ENCODE measurements around the gene HNRNPH3.

The HNRNPH3 gene

DNA sequence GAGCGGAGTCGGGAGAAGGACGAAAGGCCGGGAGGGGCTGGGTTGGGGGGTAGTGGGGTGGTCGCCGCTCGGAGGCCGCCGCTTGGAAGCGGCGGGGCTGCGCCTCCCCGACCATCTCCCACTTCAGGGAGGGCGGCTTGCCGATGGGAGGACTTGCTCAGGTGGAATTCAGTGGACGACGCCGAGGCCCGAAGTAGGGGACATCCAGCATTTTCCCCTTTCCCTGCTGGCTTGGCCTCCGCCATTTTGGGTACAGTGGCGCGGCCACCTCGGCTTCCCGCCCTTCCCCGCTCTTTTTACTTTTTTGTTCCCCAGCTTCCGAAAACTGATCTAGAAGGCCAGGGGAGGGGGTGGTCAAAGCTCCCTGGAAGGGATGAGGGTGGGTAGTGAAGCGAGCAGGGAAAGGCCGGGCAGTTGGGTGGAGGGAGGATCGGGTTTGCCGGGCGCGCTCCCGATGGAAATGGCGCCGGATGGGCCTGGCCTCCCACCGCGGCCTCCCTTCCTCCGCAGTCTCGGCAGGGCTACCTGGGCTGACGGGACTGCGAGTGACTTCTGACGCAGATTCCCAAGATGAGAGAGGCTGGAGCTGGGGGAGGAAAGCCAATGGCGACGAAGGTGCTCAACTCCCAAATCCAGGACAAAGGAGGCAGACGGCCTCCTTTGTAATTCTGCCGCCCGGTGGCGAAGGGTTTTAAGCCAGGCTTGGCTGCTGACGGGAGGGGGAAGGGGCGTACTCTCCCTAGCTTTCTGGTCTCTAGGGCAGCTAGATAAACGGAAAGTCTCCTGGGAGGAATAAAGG is 594 bp downstream of the HNRNPH3 start, which contains the start of gene PBLD:
TSS of gene PBLD (minus strand) at position 670 of the 799 bp plus-strand sequence. CDS start 26,084 bp downstream, outside the sequence.
- DNase-seq (ENCODE audit: low read depth): peak; percentile 50

DNA sequence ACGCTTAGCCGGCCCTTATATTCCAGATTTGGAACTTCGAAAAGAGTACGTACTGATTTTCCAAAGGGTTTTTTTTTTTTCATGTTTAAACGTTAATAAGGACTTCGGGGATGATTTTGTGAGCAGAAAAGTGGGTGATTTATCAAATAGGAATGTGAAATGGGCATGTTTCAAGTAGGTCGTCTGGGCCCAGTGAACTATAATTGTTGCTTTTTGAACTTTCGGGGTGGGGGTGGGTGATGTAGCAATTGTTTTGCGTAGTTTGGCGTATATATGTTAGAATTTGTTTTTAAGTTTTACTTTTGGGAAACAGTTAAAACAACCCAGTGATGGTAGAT is 1.2 kb downstream of the HNRNPH3 start:
- DNase-seq (ENCODE audit: low read depth): no peak

DNA sequence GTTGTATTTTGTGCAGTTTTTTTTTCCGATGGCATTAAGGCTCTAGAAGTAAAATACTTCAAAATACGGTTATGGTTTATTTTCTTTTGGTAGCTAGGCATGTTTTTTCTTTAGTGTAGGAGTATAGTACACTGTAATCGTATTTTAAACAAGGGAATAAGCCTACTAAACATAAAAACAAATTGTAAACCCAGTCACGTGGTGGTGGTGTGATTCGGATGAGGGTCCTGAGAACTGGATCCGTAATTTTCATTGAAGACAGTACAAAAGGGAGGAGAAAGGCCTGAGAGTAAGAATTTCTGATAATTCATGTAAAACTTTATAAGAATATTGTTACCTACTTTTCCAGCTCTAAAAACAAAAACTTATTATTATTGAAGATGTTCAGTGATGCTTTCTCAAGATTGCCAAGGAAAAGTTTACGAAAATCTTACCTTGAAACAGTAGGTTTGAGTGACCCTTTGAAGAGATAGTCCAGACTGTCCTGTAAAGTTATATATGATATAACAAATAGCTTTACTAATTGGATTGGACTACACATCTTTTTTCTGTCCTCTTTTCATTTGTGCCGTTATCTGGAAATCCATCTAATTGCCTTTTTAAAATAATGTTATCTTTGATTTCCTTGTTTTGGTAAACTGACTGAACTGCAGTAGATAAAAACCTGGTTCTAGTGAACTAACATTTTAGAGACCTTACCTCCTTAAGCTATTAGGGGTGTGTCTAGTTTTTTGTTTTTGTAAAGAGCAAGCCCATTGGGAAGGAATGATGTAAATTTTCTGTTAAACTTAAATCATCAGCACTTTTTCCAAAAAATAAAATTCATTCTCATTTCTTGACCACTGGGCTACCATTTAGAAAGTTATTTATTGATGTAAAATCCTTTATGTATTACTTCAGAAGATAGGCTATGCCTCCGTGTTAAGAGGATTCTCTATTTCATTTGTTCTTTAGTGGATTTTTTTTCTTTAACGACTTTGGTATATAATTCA is 1.9 kb downstream of the HNRNPH3 start:
- no peak for DNase-seq (ENCODE audit: low read depth)

DNA sequence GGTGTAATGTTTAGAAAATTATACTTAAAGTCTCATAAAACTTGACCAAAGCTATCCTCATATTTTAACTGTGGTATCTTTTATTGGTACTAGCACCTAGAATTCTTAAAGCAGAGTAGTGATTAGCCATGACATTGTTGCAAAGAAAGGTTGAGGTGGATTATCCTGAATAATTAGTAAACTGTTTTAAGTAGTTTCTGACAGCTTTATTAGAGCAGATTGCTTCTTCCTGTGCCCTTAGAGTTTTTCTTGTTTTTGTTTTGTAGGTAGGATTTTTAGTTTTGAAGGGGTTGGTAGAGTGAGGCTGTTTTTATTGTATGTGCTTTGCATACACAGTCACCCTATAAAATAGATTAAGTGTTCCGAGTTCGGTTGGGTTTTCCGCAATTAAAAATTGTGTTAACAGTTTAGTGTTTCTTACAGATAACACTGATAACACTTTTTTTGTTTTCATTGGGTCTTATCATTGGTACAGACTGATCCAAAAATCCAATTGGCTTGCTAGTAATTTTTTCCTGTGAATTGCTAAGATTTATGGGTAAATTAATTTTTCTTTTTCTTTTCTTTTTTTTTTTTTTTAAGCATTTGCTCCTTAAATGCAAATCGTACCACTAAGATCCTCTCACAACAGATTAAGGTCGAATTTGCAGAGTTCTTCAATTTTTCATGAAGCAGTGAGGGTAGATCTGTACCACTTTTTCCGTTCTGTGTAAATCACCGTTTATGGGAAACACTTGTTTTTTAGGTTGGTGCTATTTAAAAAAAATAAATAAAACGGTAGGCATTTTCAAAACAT is 3.0 kb downstream of the HNRNPH3 start:
- DNase-seq (ENCODE audit: low read depth): no peak

DNA sequence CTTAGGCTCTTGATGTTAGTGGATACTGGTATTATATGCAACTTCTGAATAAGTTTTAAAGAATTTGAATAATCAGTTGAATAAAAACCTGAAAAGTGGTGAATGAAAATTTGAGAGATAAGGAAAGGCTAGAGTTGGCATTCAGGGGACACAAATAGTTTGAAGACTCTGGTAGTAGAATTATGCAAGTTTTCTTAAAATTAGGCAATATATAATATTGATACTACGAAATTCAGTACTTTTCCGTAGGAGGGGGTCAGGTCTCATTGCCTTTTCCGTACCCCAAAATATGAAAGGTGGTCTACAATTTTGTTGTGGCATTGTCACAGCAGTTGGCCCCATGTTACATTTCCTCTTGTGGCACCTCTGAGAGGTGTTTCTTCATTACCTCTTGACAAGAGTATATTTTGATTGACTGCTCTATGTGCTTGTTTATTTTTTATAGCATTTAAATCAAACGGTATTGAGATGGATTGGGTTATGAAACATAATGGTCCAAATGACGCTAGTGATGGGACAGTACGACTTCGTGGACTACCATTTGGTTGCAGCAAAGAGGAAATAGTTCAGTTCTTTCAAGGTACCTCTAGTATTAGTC is 5.0 kb downstream of the HNRNPH3 start:
- DNase-seq (ENCODE audit: low read depth): no peak

DNA sequence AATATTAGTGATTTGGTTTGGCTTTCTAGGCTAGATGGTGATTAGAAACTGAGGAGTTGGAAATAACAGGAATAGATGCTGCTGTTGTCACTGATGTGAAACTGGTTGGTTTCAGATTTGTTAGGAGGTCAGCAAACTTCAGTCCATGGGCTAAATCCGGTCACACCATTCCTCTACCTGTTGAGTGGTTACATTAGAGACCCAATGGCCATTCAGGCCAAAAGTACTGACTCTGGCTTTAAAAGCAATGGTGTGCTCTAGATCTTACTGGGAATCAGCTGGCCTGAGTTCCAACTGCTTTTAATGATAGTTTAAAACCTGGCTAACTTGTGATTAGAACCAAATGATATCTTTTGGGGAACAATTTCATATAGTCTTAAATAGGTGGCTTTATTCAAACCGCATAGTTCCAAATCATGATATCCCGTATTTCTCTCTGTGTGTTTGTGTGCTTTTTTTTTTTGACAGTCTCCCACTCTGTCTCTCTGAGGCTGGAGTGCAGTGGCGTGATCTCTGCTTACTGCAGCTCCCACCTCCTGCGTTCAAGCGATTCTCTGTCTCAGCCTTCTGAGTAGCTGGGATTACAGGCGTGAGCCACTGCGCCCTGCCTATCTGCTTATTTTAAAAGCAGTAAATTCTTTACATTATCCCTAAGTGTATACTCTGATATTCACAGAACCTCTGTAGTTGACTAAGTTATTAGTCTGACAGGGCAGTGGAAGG is 8.7 kb downstream of the HNRNPH3 start:
- DNase-seq (ENCODE audit: low read depth): no peak

DNA sequence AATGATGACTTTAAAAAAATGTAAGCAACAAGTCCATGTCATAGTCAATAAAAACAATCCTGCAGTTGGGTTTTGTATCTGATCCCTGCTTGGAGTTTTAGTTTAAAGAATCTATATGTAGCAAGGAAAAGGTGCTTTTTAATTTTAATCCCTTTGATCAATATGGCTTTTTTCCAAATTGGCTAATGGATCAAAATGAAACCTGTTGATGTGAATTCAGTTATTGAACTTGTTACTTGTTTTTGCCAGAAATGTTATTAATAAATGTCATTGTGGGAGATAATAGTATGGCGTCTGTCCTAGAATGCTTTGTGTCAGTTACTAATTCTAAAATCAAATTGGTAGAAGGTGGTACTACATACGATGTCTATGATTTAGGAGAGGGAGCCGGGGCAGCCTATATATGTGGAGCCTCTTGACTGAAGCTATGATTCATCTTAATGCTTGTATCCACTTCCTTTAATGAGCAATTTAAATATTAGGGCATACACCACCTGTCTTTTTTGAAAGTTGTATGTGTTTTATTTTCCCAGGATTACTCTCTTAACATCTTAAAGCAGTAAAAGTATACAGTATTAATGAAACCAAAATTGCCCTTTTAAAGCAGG is 11.1 kb downstream of the HNRNPH3 start:
- DNase-seq (ENCODE audit: low read depth): no peak

DNA sequence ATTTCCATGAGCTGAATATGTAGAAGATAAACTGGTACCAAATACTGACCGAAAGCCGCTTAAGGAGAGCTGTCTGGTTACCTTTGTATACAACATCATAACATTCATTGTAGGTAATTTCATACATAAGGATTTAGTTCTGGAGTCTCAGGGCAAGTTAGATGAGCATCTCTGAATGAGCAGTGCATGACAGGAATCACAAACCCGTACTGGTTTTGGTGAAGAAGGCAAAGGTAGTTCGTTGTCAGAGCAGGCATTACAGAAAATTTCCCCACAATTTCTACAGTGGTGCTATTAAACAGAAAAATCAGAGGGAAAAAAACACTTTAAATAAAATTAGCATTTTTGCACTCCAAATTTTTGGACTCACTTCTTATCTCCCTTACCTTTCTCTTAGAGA is 13.8 kb downstream of the HNRNPH3 start:
- no peak for DNase-seq (ENCODE audit: low read depth)

DNA sequence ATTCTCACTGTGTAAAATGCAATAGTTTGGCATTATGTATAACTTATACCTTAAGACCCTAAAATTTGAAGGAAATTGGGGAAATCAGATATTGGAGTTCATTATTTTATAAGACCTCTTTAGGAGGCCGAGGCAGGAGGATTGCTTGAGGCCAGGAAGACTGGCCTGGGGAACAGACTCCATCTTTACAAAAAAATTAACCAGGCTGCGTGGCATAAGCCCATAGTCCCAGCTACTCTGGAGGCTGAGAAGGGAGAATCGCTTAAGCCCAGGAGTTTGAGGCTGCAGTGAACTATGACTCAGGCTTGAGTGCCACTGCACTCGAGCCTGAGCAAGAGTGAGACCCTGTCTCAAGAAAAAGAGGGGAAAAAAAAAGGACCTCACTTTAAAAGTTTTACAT is 14.9 kb downstream of the HNRNPH3 start:
- no peak for DNase-seq (ENCODE audit: low read depth)

DNA sequence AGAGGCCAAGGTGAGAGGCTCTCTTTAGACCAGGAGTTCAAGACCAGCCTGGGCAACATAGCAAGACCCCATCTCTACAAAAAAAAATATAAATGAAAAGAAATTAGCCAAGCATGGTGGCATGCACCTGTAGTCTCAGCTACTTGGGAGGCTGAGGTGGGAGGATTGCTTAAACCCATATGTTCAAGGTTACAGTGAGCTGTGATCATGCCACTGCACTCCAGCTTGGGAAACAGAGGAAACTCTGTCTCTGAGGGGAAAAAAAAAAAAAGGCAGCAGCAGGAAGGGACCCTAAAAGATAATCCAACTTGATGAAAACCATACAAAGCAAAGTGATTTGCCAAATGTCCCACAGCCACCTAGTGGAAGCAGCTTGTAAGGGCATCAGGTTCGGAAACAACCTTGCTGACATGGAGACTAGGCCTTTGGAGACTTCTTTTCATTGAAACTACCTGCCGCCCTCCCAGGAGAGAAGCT is 16.4 kb downstream of the HNRNPH3 start:
- DNase-seq (ENCODE audit: low read depth): peak; percentile 17

DNA sequence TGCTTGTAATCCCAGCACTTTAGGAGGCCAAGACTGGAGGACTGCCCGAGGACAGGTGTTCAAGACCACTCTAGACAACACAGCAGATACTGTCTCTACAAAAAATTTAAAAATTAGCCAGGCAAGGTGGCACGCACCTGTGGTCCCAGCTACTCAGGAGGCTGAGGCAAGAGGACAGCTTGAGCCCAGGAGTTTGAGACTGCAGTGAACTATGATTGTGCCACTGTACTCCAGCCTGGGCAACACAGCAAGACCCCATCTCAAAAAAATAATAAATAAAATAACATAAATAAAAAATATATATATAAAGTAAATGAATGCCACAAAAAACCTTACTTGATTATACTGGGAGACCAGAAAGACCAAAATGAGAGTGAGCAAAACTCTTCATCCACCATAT is 21.7 kb downstream of the HNRNPH3 start:
- DNase-seq (ENCODE audit: low read depth): no peak

DNA sequence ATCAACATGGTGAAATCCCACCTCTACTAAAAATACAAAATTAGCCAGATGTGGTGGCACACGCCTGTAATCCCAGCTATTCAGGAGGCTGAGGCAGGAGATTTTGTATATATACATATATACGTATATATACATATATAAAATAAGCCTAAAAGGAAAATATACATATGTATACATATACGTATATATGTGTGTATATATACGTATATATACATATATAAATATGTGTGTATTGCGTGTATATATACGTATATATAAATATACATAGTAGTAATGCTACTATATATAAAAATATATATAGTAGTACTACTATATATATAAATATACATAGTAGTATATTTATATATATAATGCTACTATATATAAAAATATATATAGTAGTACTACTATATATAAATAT is 27.3 kb downstream of the HNRNPH3 start:
- DNase-seq (ENCODE audit: low read depth): no peak

DNA sequence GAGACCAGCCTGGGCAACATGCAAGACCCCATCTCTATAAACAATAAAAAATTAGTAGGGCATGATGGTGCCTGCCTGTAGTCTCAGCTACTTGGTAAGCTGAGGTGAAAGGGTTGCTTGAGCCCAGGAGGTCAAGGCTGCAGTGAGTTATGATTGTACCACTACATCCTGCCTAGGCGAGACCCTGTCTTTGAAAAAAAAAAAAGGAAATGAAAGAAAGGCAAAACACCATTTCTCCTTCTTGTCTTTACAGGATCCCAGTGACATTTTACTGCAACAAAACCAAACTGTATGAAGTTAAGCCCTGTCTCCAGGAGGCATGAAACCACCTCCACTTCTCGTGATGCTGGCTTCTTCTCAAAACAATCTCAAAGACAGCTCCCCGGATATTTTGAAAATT is 30.7 kb downstream of the HNRNPH3 start:
- no peak for DNase-seq (ENCODE audit: low read depth)

DNA sequence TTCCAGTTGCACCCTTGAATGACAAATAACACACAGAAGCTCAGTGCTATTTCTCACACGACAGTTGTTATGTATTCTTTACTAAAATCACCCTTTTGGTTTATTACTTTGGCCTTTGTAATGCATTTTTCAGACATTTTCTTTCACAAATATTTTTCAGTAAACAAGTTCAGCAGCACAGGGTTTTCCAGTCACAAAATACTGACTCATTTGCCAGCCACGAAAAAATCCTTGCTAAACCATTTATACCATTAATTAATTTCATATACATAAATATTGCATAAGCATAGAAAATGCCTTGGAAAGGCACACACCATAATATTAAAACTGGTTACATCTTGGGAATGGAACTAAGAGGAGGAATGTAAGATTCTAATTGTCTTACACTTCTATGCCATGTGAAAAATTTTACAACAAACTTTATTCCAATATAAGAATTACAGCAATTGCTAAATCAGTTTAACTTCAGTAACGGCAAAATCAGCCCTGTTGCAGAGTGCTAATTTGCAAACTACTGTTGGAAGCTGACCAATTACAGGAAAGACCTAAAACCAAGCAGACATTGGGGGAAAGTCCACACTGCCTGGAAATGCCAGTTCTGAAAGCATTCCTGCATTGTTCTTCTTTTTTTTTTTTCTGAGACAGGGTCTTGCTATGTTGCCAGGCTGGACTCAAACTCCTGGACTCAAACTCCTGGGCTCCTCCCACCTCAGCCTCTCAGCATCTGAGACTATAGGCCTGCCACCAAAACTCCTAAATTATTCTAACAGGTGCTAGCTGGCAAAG is 32.4 kb downstream of the HNRNPH3 start:
- no peak for DNase-seq (ENCODE audit: low read depth)

DNA sequence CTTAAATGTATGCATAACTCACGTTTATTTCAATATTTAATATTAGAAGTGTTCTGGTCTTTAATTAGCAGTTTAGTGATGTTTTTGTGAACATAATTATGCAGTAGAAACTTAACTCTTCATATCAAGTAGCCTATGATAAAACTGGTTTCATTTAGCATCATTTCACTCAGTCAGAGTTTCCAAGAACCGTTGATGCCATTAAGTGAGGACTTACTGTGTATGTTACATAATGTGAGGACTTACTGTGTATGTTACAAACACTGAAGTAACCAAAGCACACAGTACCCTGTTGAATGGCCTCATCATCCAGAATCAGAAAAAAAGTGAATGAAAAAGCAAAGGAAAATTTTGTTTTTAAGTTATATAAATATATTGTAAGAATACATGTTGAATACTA is 33.7 kb downstream of the HNRNPH3 start:
- DNase-seq (ENCODE audit: low read depth): no peak

DNA sequence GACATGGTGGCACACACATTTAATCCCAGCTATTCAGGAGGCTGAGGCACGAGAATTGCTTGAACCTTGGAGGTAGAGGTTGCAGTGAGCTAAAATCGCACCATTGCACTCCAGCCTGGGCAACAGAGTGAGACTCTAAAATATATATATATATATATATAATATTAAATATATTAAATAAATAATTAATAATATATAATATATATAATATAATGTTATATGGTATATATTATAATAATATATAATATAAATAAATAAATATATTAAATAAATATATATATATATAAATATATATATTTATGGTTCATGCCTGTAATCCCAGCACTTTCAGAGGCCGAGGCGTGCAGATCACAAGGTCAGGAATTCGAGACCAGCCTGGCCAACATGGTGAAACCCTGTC is 34.7 kb downstream of the HNRNPH3 start:
- no peak for DNase-seq (ENCODE audit: low read depth)

DNA sequence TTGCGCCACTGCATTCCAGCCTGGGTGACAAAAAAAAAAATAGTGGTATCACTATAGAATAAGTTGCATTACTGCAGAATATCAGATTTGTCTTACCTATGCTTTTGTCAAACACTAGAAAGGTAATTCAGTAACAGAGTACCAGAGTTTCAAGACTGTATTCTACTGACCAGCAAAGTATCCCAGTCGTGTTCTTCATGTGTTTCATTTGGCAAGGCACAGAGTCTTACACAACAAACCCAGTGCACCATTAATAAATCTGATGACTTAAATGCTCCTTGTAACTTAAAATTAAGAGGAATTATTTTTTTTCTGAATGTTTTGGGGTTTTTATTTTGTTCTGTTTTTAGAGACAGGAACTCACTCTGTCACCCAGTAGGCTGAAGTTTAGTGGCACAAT is 35.3 kb downstream of the HNRNPH3 start:
- DNase-seq (ENCODE audit: low read depth): no peak

DNA sequence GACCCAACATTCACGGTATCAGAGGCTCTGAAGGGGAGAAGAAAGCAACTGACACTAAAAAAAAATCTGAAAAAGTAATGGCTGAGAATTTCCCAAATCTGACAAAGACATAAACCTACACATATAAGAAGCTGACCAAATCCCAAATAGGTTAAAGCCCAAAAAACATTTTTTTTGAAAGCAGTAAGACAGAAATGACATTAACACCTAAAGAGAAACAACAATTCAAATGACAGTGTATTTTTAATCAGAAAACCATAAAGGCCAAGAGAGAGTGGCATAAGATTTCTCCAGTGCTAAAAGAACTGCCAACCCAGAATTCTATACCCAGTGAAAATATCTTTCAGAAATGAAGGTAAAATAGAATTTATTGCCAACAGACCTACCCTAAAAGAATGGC is 39.7 kb downstream of the HNRNPH3 start:
- DNase-seq (ENCODE audit: low read depth): no peak

DNA sequence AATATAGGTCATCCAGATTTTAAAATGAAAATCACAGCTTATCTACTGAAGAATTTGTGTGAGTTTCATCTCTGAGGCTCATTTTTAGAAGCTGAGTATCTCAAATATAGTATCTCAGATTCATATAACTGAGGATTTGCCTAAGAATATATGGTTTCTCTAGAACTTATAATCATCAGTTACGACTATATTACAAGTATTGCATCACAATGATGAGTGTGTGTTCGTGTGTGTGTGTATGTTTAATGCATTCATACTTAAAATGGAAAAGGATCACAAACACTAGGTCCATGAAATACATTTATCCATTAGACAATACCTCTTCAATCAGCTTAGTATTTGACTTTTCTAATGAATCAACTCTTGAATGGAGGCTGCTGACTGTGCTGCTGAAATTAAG is 53.9 kb downstream of the HNRNPH3 start:
- no peak for DNase-seq (ENCODE audit: low read depth)

Measured in activated T-helper 9 cell treated with anti-CD3 and anti-CD28 coated beads, Interleukin-2, amount 50 U/mL, for 16 hours (primary cell).